GM19395 (cell line): ENCODE measurements around the gene EPAS1.

Source experiments
- ATAC-seq: cut with Tn5 transposase; IDR thresholded peaks from one replicate; pipeline ENCODE4 v1.9.1; 2021; ENCODE audit warnings: mild to moderate bottlenecking, moderate library complexity; ENCODE audit not compliant: unreplicated experiment

The EPAS1 gene

DNA sequence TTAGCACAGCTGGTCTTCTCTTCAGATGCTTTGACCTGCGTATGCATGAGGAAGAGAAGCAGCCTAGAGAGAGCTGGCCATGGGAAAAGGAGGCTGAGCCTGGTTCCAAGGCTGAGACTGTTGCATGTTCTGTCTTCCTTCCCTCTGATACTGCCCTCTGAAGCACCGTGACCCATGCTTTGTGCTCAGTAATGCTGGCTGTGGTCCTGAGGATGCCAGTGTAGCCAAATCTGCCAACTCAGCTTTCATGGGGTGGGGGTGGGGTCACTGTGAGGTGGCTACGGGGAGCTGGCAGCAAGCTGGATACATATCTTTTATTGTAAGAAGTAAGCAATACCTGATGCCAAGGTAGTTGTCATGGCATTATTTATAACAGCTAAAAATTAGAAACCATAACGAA, 41.5 kb downstream of the EPAS1 start:
- no peak for ATAC-seq

DNA sequence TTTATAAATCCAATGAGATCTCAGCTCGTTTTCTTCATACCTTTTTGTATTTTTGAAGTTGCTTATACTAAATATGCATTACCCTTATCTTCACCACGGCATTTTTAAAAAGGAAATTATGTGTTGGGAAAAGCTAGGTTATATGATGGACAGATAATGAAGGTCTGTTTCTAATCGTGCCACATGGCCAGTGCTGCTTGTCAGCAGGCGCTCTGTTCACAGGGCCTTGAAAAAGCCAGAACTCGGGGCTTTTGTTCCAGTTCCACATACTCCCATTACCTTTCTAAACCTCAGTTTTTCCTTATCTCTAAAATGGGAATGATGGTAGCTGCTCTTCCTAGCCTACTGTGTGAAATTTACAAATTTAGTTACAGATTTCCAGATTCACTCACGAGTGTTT, 42.0 kb downstream of the EPAS1 start:
- ATAC-seq: no peak

GRCh38 chr2:46339676-46340459, 42.7 kb downstream of the EPAS1 start:
- ATAC-seq: no peak

- no peak for ATAC-seq
Measured at GRCh38 chr2:46340740-46341420, 43.7 kb downstream of the EPAS1 start.

DNA sequence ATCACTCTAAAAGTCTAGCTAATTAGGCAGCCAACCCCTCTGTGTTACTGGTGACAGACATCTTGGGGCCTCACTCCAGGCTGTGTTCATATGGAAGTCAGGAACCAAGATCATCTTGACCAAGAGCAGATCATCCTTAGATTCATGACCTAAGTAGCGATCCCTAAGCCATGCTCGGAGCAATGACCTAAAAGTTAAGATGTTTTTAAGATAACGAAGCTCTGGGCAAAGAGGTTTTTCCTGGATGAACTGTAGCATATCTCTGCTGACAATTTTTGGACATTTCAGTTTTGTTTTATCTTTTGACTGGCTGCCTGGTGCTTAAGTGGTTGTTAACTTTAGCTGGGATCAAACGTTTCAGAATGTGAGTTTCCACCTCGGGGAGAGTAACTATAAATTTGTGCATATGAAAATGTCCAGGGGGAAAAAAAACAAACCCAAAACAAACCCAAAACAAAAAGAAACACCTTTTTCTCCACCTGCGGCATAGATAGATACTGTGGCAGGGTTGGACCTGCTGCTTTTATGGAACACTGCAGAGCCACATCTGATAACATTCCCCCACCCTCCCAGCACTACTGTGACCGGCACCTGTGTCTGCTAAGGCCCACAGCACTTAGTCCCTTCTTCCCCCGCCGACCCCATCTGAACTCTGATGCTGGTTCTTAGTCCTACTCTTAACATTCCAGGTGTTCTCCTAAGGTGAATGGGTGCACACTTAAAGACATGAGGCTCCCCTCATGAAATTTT, 45.5 kb downstream of the EPAS1 start:
- no peak for ATAC-seq

DNA sequence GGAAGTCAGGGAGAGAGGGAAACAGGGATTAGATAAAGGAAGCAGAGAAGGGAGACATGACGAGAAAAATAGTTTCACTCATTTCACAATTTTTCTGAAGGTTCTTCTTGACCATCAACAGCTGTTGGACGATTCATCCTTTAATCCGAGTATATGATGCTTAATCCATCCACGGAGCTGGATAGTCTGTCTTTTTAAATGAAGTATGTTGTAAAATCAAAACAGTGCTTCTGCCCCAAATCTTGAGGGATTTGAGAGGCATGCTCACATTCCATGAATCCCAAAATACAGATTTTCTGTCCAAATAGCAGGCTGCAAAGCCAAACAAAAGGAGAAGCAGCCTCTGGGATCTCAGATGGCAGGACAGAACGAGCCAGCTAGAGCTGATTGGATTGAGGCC, 47.5 kb downstream of the EPAS1 start:
- no peak for ATAC-seq

DNA sequence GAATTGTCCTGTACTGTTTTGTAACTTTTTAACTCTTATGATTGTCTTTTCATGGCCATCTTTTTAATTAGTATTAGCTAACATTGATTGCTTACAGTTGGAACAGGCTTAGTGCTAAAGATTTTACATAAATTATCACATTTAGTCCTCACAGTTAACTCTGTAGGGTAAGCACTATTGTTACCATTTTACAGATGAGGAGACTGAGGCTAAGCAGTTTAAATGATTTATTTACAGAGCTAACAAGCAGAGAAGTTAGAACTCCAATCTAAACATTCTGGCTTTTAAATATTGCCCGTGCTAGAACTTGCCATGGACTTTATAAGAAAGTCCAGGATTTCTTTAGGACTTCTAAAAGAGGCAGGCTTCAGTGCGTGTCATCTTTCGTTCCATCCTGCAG, 48.6 kb downstream of the EPAS1 start:
- no peak for ATAC-seq

DNA sequence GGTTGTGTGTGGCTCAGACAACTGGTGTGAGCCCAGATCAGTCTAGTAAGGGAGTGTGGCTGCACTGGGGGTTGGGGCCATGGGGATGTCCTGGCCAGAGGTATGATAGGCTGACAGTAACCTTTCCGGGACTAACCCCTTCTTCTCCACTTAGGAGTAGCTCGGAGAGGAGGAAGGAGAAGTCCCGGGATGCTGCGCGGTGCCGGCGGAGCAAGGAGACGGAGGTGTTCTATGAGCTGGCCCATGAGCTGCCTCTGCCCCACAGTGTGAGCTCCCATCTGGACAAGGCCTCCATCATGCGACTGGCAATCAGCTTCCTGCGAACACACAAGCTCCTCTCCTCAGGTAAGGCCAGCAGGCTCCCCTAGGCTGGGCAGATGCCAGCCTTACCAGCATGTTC, 49.5 kb downstream of the EPAS1 start:
- no peak for ATAC-seq

GRCh38 chr2:46347648-46348280, 50.6 kb downstream of the EPAS1 start:
- ATAC-seq: peak; percentile 81

DNA sequence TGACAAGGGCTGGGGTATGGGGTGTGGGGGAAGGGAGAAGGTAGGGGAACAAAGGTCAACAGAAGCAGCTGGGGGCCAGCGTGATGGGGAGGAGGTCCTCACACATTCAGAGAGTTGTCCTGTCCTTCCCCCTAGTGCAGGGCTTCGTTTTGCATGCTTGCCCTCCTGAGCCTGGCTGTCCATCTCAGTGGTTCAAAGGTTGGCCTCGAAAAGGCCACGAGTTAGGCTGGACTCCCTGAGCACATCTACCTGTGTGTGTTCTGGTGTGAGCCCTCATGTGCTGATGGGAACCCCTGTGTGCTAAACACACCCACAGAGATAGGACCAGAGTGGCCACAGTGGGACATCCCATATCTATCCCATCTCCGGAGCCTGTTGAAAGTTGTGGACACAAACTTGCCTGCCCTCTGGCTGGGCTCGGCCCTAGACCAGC, 51.9 kb downstream of the EPAS1 start:
- ATAC-seq: no peak

DNA sequence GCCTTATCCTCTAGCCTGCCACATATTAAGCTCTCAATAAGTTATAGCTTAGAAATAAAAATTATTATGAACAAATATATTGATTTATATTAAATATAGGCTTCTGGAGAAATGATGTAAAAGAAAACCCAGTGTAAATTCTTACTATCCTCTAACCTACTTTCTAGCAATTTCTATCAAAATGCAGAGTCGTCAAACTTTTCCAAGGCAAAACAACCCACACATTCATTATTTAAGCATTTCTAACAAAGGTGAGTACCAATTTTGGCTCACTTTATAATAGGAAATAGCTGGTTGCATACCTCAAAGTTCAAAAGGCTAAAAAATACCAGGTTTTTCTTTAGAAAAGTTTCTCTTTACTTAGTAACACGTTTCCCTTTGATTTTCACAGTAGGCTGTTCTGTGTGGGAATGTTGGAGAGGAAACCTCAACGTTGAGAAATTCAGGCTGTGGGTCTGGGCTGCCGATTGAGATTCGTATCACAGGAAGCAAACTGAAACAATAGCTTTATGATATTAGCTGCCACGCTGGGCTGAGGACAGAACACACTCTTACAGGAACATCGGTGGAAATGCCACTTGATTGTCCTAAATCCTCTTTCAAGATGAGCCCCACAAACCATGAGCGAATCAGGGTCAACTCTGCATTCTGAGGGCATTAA, 53.0 kb downstream of the EPAS1 start:
- ATAC-seq: no peak

- no peak for ATAC-seq
Measured at GRCh38 chr2:46351098-46351749, 54.0 kb downstream of the EPAS1 start.

DNA sequence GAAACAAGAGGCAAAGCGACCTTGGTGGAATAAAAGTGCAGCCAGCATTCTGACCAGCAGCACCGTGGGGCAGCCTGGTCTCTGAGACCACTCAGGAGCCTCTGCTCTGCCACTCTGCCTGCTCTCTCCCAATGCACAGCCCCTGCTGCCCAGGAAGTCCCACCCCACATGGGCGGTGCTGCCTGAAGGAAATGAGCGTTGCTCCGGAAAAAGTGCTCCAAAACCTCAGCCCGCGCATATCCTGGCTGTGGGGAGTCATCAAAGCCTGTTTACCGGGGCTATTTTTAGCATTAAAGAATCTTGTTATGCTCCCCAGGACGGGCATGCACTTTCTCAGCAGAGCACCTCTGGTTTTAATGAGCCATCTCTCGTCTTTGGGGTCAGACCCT, 54.5 kb downstream of the EPAS1 start:
- no peak for ATAC-seq

GRCh38 chr2:46352621-46353020, 55.4 kb downstream of the EPAS1 start:
- no peak for ATAC-seq

DNA sequence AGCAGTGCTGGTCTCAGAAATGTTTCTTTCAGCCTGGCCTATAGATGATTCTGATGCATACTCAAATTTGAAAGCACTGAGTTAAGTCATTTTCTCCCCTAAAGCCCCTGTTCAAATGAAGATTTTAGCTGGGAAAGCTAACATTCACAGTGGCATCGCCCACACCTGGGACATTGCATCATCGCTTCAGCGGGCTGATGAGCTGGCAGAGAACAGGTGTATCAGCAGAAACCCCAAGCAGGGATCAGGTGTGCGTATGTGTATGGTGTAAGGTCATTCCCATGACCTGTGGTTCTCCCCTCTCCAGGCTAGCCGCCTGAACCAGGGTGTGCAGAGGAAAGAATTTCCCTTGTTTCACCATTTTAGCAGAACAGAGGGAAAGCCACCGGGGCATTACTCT, 56.3 kb downstream of the EPAS1 start:
- ATAC-seq: no peak

- ATAC-seq: no peak
Measured at GRCh38 chr2:46355756-46356155, 58.5 kb downstream of the EPAS1 start.

DNA sequence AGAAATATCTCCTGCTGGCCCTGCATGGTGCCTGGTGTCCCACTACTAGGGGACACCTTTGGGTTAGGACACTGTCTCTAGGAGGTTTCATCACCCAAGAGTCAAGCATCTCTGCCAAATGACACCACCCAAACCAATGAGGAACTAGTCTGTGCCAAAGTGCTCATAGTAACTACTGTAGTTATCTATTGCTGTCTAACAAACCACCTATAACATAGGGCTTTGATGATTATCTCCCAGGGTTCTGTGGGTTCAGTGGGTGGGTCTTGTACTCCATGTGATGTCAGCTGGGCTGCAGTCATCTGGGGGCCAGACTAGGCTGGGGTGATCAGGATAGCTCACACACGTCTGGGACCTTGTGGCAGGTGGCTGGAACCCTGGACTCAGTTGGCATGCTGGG, 59.8 kb downstream of the EPAS1 start:
- ATAC-seq: no peak

- no peak for ATAC-seq
Measured at GRCh38 chr2:46358713-46359112, 61.5 kb downstream of the EPAS1 start.

DNA sequence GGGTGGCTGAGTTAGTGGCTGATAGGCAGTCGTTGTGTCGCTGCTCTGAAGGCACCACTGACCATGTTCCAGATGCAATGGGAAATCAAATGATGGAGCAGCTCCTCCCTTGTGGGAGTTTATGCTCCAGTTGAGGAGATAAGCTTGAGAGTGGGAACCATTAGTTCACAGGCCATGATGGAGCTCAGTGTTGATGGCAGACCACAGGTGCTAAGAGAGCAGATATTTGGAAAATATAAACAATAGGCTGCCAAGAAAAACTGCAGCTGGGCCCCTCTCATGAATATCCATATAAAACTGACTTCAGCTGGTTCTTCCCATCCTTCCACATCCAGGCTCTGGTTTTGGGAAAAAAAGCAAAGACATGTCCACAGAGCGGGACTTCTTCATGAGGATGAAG, 63.1 kb downstream of the EPAS1 start:
- no peak for ATAC-seq

- no peak for ATAC-seq
Measured at GRCh38 chr2:46361920-46362666, 64.9 kb downstream of the EPAS1 start.
